Prostate gland (tissue), 2 donors: ENCODE results near the gene CEP63.

Experiments used
- CTCF ChIP-seq, 4 experiments: fragments of 200-600 bp in 2 of 4; fragments of 450-650 bp in 2 of 4; sonication (generic) in 2 of 4; IDR thresholded peaks; 1 replicate in 3 of 4; 2 replicates in 1 of 4; pipeline ENCODE4 v1.5.1; 2016 to 2019; ENCODE audit warnings: antibody characterized with exemption in 4 of 4, mild to moderate bottlenecking in 2 of 4, moderate library complexity in 2 of 4
- POLR2A ChIP-seq: fragments of 450-650 bp; IDR thresholded peaks from one replicate; pipeline ENCODE4 v1.6.1; 2016; ENCODE audit warnings: antibody characterized with exemption, mild to moderate bottlenecking
- POLR2AphosphoS5 ChIP-seq: sonication (generic); formaldehyde crosslinking; IDR thresholded peaks from one replicate; pipeline ENCODE4 v1.6.1; 2017; ENCODE audit warnings: antibody characterized with exemption

GRCh38 chr3:134459562-134459961, 26.3 kb upstream of the CEP63 start:
- TF ChIP-seq CTCF (IDR thresholded peaks at IDR 0.05) = no peak
- TF ChIP-seq POLR2AphosphoS5 = no peak
- no peak for TF ChIP-seq POLR2A
